Measurements from ENCODE around the gene MSL1.

- TF ChIP-seq GABPA (IDR thresholded peaks at IDR 0.05; ENCODE audit: low read depth, low read length) (no peak), GABPA (CRISPR knock-in tag; IDR thresholded peaks at IDR 0.05; ENCODE audit: low read depth) (no peak), TBP (CRISPR knock-in tag; IDR thresholded peaks at IDR 0.05) (no peak), TBL1XR1 (IDR thresholded peaks at IDR 0.05; ENCODE audit: borderline replicate concordance, low read length, partially characterized antibody) (no peak), ZNF674 (CRISPR knock-in tag; IDR thresholded peaks at IDR 0.05; ENCODE audit: low read depth) (no peak), LRRFIP1 (CRISPR knock-in tag; conservative IDR thresholded peaks at IDR 0.05) (no peak), ZNF292 (CRISPR knock-in tag; IDR thresholded peaks at IDR 0.05; ENCODE audit: borderline replicate concordance, low read depth) (no peak), ZNF180 (CRISPR knock-in tag; IDR thresholded peaks at IDR 0.05; ENCODE audit: borderline replicate concordance, low read depth) (no peak), ZNF18 (CRISPR knock-in tag; IDR thresholded peaks at IDR 0.05; ENCODE audit: insufficient replicate concordance) (no peak), SNAPC4 (CRISPR knock-in tag; IDR thresholded peaks at IDR 0.05) (no peak), HNRNPL (IDR thresholded peaks at IDR 0.05; ENCODE audit: low read depth, low read length) (0 out of 2 replicates have a peak, but pooled peaks have one; percentile 65), THAP11 (CRISPR knock-in tag; IDR thresholded peaks at IDR 0.05) (no peak)
- TF ChIP-seq, protein P1, sequence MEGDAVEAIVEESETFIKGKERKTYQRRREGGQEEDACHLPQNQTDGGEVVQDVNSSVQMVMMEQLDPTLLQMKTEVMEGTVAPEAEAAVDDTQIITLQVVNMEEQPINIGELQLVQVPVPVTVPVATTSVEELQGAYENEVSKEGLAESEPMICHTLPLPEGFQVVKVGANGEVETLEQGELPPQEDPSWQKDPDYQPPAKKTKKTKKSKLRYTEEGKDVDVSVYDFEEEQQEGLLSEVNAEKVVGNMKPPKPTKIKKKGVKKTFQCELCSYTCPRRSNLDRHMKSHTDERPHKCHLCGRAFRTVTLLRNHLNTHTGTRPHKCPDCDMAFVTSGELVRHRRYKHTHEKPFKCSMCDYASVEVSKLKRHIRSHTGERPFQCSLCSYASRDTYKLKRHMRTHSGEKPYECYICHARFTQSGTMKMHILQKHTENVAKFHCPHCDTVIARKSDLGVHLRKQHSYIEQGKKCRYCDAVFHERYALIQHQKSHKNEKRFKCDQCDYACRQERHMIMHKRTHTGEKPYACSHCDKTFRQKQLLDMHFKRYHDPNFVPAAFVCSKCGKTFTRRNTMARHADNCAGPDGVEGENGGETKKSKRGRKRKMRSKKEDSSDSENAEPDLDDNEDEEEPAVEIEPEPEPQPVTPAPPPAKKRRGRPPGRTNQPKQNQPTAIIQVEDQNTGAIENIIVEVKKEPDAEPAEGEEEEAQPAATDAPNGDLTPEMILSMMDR (CRISPR knock-in tag; IDR thresholded peaks at IDR 0.05), result no peak
Measured at GRCh38 chr17:40095351-40095943, 26.3 kb upstream of the MSL1 start.
